Suprapubic skin (tissue), 4 donors: ENCODE measurements around the gene NDST4. TPM values are rescaled to one million over a fixed set of nuclear protein-coding genes. Genes with fewer than 3 reads are reported as not detected.

ENCODE experiments used
- DNase-seq, 2 donors: peaks; one replicate each; pipeline ENCODE4 v3.0.0-alpha.2; 2019; ENCODE audit warnings: low spot score in 2 of 2
- H3K27ac ChIP-seq: fragments of 200-600 bp; sonication (generic); one replicate; pipeline ENCODE4 v1.5.1; 2019
- H3K27me3 ChIP-seq: fragments of 200-600 bp; sonication (generic); one replicate; pipeline ENCODE4 v1.5.1; 2019
- H3K36me3 ChIP-seq: fragments of 200-600 bp; sonication (generic); one replicate; pipeline ENCODE4 v1.5.1; 2019
- H3K4me1 ChIP-seq: fragments of 200-600 bp; sonication (generic); one replicate; pipeline ENCODE4 v1.5.1; 2019
- H3K4me3 ChIP-seq: fragments of 200-600 bp; sonication (generic); one replicate; pipeline ENCODE4 v1.5.1; 2019; ENCODE audit warnings: mild to moderate bottlenecking
- H3K9me3 ChIP-seq: fragments of 200-600 bp; sonication (generic); one replicate; pipeline ENCODE4 v1.5.1; 2019
- EP300 ChIP-seq: sonication (generic); formaldehyde crosslinking; IDR thresholded peaks from one replicate; pipeline ENCODE4 v1.6.1; 2017; ENCODE audit warnings: antibody characterized with exemption
- POLR2A ChIP-seq, 2 donors: fragments of 450-650 bp; IDR thresholded peaks; one replicate each; pipeline ENCODE4 v1.6.1; 2017; ENCODE audit warnings: antibody characterized with exemption in 2 of 2, mild to moderate bottlenecking in 2 of 2, moderate library complexity in 2 of 2
- POLR2AphosphoS5 ChIP-seq, 3 donors: sonication (generic); formaldehyde crosslinking; IDR thresholded peaks; one replicate each; pipeline ENCODE4 v1.6.1; 2017; ENCODE audit warnings: antibody characterized with exemption in 3 of 3
- WGBS: methylation state at CpG from one replicate; pipeline ENCODE4 v1.1.5; 2018; 5-methylcytosine and 5-hydroxymethylcytosine counted together
- total RNA-seq, 4 donors: library from RNA; depleted of rRNA; stranded (reverse); fragments of >200 nt; gene quantifications; one replicate each; pipeline ENCODE4 v1.1.0, GENCODE V29; 2016
- TF ChIP-seq, protein P1 (sequence below), 2 donors: fragments of 200-600 bp in 1 of 2; fragments of 450-650 bp in 1 of 2; sonication (generic) in 1 of 2; IDR thresholded peaks; one replicate each; pipeline ENCODE4 v1.5.1; 2016 to 2019; ENCODE audit warnings: antibody characterized with exemption in 2 of 2, mild to moderate bottlenecking in 1 of 2, moderate library complexity in 1 of 2

NDST4 gene
- total RNA-seq, 4 donors from 2014 or later = not detected

DNA sequence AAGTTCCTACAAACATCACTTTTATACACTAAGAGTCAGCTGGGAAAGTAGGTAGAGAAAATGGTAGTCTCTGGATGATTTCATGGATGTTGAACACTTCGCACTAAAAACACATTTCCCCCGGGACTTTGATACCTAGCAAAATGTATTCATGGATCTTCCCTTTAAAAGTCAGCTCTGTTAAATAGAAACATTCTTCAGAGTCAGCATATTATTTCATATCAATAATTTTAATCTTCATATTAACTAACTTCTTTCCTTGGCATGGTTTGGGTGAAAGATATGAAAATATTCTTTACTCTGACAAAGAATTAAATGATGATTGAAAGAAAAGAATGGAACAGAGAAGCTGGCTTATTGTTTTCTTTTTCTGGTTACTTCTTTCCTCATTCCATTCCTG is 185.5 kb downstream of the NDST4 start:
- DNase-seq = no peak
- TF ChIP-seq, protein P1, sequence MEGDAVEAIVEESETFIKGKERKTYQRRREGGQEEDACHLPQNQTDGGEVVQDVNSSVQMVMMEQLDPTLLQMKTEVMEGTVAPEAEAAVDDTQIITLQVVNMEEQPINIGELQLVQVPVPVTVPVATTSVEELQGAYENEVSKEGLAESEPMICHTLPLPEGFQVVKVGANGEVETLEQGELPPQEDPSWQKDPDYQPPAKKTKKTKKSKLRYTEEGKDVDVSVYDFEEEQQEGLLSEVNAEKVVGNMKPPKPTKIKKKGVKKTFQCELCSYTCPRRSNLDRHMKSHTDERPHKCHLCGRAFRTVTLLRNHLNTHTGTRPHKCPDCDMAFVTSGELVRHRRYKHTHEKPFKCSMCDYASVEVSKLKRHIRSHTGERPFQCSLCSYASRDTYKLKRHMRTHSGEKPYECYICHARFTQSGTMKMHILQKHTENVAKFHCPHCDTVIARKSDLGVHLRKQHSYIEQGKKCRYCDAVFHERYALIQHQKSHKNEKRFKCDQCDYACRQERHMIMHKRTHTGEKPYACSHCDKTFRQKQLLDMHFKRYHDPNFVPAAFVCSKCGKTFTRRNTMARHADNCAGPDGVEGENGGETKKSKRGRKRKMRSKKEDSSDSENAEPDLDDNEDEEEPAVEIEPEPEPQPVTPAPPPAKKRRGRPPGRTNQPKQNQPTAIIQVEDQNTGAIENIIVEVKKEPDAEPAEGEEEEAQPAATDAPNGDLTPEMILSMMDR (IDR thresholded peaks at IDR 0.05) = no peak
- no peak for TF ChIP-seq POLR2AphosphoS5 (IDR thresholded peaks at IDR 0.05)
- no peak for TF ChIP-seq POLR2A (IDR thresholded peaks at IDR 0.05)
- TF ChIP-seq EP300 = no peak
- WGBS = 92% methylated on average over 2 of the region's 2 CpGs

DNA sequence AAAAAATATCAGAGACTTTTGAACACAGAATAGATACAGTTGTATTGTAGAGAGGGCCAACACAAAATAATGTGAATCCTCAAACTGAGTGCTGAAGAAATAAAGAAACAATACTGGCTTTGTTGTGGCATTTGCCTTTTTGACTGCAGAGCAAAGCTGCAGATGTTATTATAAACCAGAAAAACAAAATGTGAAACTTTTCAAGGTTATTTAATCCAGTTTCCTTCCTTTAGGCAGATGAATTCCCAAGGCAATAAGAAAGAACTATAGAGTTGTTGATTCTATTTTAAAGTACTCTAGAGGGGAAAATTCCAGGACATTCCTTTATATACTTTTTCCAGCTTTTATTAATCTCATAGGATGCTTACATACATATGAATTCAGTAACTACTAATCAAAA is 186.8 kb downstream of the NDST4 start:
- Histone ChIP-seq H3K36me3 (no peaks in the 10 kb centered on the region), H3K27me3 (no peaks in the 10 kb centered on the region), H3K27ac (no peak overlapping the region), H3K9me3 (no peaks in the 10 kb centered on the region), H3K4me1 (no peaks in the 10 kb centered on the region), H3K4me3 (no peak overlapping the region)
- no peak for DNase-seq
- TF ChIP-seq, protein P1 (IDR thresholded peaks at IDR 0.05) = no peak
- no peak for TF ChIP-seq POLR2A (IDR thresholded peaks at IDR 0.05)
- no peak for TF ChIP-seq EP300
- TF ChIP-seq POLR2AphosphoS5 (IDR thresholded peaks at IDR 0.05) = no peak

More for the DNA sequence above, 185.5 kb downstream of the NDST4 start:
- Histone ChIP-seq H3K9me3 (no peaks in the 10 kb centered on the region), H3K36me3 (no peaks in the 10 kb centered on the region), H3K27me3 (no peaks in the 10 kb centered on the region), H3K4me1 (no peaks in the 10 kb centered on the region), H3K4me3 (no peak overlapping the region), H3K27ac (no peak overlapping the region)

DNA sequence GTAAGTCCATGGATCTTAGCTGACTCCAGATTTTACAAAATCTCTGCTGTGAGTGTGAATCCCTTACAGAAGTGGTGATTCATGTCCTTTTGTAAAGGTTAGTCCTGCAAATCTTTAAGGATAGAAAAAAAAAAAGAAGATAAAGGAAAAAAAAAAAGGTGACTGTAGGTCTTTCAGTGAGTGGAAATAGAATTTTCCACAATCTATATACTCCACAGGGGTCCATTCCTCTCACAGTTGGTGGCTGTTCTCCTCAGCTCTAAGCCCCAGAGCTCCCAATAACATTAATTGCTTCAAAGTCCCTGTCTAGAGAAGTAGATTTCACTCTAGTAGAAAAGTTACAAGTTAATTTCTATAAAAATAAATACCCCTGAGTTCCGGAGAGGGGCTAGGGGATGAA is 189.1 kb downstream of the NDST4 start:
- no peak for DNase-seq
- Histone ChIP-seq H3K9me3 (no peaks in the 10 kb centered on the region), H3K27me3 (no peaks in the 10 kb centered on the region), H3K27ac (no peak overlapping the region), H3K4me3 (no peak overlapping the region), H3K4me1 (no peaks in the 10 kb centered on the region), H3K36me3 (no peaks in the 10 kb centered on the region)
- WGBS = 67% methylated on average over 1 of the region's 1 CpG
- TF ChIP-seq, protein P1 (IDR thresholded peaks at IDR 0.05) = no peak

DNA sequence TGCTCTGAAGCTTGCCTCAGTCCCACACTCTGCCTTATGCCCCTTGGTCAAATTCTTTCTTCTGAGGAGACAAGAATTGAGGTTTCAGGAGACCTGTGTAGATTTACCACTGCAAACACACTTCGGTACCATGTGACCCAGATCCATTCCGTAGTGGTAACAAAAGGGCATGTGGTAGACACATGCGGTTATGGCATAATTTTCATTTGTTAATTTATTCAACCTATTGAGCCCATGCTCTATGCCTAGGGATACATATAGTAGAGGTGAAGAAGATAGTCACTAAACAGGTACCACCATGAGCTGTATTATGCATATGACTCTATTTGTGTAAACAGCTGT is 190.9 kb downstream of the NDST4 start:
- no peak for DNase-seq
- no peak for TF ChIP-seq POLR2A (IDR thresholded peaks at IDR 0.05)
- no peak for TF ChIP-seq POLR2AphosphoS5 (IDR thresholded peaks at IDR 0.05)
- TF ChIP-seq EP300 = no peak
- TF ChIP-seq, protein P1 (IDR thresholded peaks at IDR 0.05) = no peak
- Histone ChIP-seq H3K4me1 (no peaks in the 10 kb centered on the region), H3K36me3 (no peaks in the 10 kb centered on the region), H3K4me3 (no peak overlapping the region), H3K9me3 (no peaks in the 10 kb centered on the region), H3K27me3 (no peaks in the 10 kb centered on the region), H3K27ac (no peak overlapping the region)
- 76% methylated on average over 3 of the region's 3 CpGs for WGBS

DNA sequence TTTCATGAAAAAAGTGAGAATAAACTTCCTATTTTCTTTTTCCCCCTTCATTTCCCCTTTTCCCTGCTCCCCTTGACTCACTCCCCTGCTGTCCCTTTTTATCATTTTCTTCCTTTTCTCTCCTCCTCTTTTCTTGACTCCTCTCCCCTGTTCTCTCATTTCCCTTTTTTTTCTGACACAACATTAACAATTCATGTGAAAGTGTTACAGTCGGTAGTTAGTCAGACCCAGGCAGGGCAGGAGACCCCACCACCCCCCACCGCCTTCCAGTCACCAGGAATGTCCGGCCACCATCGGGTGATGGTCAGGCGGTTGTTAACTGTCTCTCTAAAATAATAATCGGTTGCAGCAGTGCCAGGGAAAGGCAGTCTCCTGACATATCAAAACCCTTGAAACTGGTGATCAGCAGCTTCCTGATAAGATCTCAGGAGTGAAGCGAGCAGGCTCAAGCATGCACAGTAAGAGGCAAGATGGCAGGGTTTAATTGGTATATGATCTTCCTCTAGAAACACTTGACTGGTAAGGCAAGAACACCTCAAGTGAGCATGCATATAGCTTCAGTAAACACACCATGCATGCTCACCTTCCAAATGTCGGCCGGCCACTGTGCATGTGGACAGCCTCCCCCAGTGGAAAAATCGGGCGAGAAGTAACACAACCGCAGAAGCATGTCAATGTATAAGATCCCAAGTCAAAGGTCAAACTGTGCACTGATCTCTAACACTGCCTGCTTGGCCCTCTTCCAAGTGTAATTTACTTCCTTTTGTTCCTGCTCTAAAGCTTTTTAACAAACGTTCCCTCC is 191.4 kb downstream of the NDST4 start:
- Histone ChIP-seq H3K9me3 (no peaks in the 10 kb centered on the region), H3K36me3 (no peaks in the 10 kb centered on the region), H3K27me3 (no peaks in the 10 kb centered on the region), H3K4me3 (no peak overlapping the region), H3K4me1 (no peaks in the 10 kb centered on the region), H3K27ac (no peak overlapping the region)
- no peak for TF ChIP-seq POLR2A (IDR thresholded peaks at IDR 0.05)
- TF ChIP-seq POLR2AphosphoS5 (IDR thresholded peaks at IDR 0.05) = no peak
- TF ChIP-seq EP300 = no peak
- TF ChIP-seq, protein P1 (IDR thresholded peaks at IDR 0.05) = no peak
- DNase-seq = no peak
- WGBS = 58% methylated on average over 13 of the region's 13 CpGs
